SIG-M5 treated with dmso at 0.1 percent for 504 hours (cell line): Measurements from ENCODE around the gene PSMA7.
"Not testable (repeated sequence)": the region's sequence is repeated elsewhere in the genome, so short reads cannot be mapped to it uniquely, and the experiment has no call there.

ENCODE experiments used
- DNase-seq: peaks from one replicate; lab custom pipeline; 2025; ENCODE audit not compliant: unreplicated experiment; lab: John Stamatoyannopoulos, UW

The PSMA7 gene

GRCh38 chr20:62156254-62156556 lies 13.0 kb upstream of the PSMA7 start:
- no peak for DNase-seq

- no peak for DNase-seq
These were observed 12.4 kb upstream of the PSMA7 start for GRCh38 chr20:62155428-62156253.

- DNase-seq, result no peak
These were observed 8.7 kb upstream of the PSMA7 start for GRCh38 chr20:62151835-62152364.

GRCh38 chr20:62151225-62151624 lies 8.0 kb upstream of the PSMA7 start:
- no peak for DNase-seq

- no peak for DNase-seq
These were observed 7.0 kb upstream of the PSMA7 start for GRCh38 chr20:62150310-62150575.

- DNase-seq, result no peak
These were observed 6.5 kb upstream of the PSMA7 start for GRCh38 chr20:62149532-62150309.

- DNase-seq, result no peak
These were observed 5.7 kb upstream of the PSMA7 start for GRCh38 chr20:62148908-62149314.

GRCh38 chr20:62148383-62148782 lies 5.2 kb upstream of the PSMA7 start:
- not testable (repeated sequence) for DNase-seq

- DNase-seq, result no peak
These were observed 4.3 kb upstream of the PSMA7 start for GRCh38 chr20:62147528-62147927.

- DNase-seq, result no peak
These were observed 3.9 kb upstream of the PSMA7 start for GRCh38 chr20:62147125-62147524.

GRCh38 chr20:62146019-62146755 lies 3.0 kb upstream of the PSMA7 start:
- no peak for DNase-seq

- no peak for DNase-seq
These were observed 2.5 kb upstream of the PSMA7 start for GRCh38 chr20:62145688-62146018.

- DNase-seq, result peak; percentile 61
These were observed 997 bp upstream of the PSMA7 start for GRCh38 chr20:62143957-62144825.

- no peak for DNase-seq
These were observed 728 bp downstream of the PSMA7 start for GRCh38 chr20:62142252-62143080.

- DNase-seq, result peak; percentile 60
These were observed 1.6 kb downstream of the PSMA7 start for GRCh38 chr20:62141397-62142251.

GRCh38 chr20:62141043-62141396 lies 2.2 kb downstream of the PSMA7 start:
- DNase-seq, result no peak

- DNase-seq, result no peak
These were observed 3.6 kb downstream of the PSMA7 start for GRCh38 chr20:62139636-62140035.

- DNase-seq, result no peak
These were observed 4.3 kb downstream of the PSMA7 start for GRCh38 chr20:62138912-62139311.

GRCh38 chr20:62138204-62138543 lies 5.0 kb downstream of the PSMA7 start:
- no peak for DNase-seq
